SK-N-SH treated with all-trans-retinoic acid at 6 μM for 48 hours (cell line): ENCODE results near the gene TRAP1.
A peak's percentile ranks its signal among the peaks of the same experiment; 100 is the strongest.

Source experiments
- ATAC-seq: fragments of 200-7000 bp; cut with Tn5 transposase; 3 replicates; pipeline ENCODE4 v1.9.1; 2020; ENCODE audit warnings: mild to moderate bottlenecking, moderate library complexity
- ARNTL ChIP-seq: fragments of 450-650 bp; formaldehyde crosslinking; IDR thresholded peaks from 2 replicates; pipeline ENCODE4 v1.5.0; 2020; ENCODE audit warnings: low read depth, mild to moderate bottlenecking, moderate library complexity, borderline replicate concordance
- BACH2 ChIP-seq: fragments of 250-450 bp; sonication (Bioruptor Pico); IDR thresholded peaks from 2 replicates; pipeline ENCODE4 v1.9.0; 2021; ENCODE audit warnings: mild to moderate bottlenecking, borderline replicate concordance
- CSDC2 ChIP-seq: fragments of 250-450 bp; sonication (Bioruptor Pico); IDR thresholded peaks from 2 replicates; pipeline ENCODE4 v1.5.0; 2020; ENCODE audit warnings: mild to moderate bottlenecking, moderate library complexity
- GLIS3 ChIP-seq: fragments of 250-450 bp; sonication (Bioruptor Pico); IDR thresholded peaks from 2 replicates; pipeline ENCODE4 v1.5.0; 2020; ENCODE audit warnings: mild to moderate bottlenecking, moderate library complexity
- ISL1 ChIP-seq: fragments of 250-450 bp; sonication (Bioruptor Pico); IDR thresholded peaks from 2 replicates; pipeline ENCODE4 v2.1.2; 2022; ENCODE audit warnings: mild to moderate bottlenecking, moderate library complexity
- OSR1 ChIP-seq: fragments of 250-450 bp; sonication (Bioruptor Pico); IDR thresholded peaks from 2 replicates; pipeline ENCODE4 v1.8.0; 2022; ENCODE audit warnings: moderate library complexity, mild to moderate bottlenecking, inconsistent platforms
- RARB ChIP-seq: fragments of 250-450 bp; sonication (Bioruptor Pico); IDR thresholded peaks from 2 replicates; pipeline ENCODE4 v1.8.0; 2021; ENCODE audit warnings: mild to moderate bottlenecking, moderate library complexity
- SNAI2 ChIP-seq: fragments of 250-450 bp; sonication (Bioruptor Pico); IDR thresholded peaks from 2 replicates; pipeline ENCODE4 v1.5.0; 2020; ENCODE audit warnings: mild to moderate bottlenecking, moderate library complexity
- TCF4 ChIP-seq: fragments of 250-450 bp; sonication (Bioruptor Pico); IDR thresholded peaks from 2 replicates; pipeline ENCODE4 v1.8.0; 2021; ENCODE audit warnings: mild to moderate bottlenecking, moderate library complexity, borderline replicate concordance
- ZC3H10 ChIP-seq: fragments of 250-450 bp; sonication (Bioruptor Pico); IDR thresholded peaks from 2 replicates; pipeline ENCODE4 v1.5.1; 2021; ENCODE audit warnings: mild to moderate bottlenecking, moderate library complexity
- ZFP3 ChIP-seq: fragments of 250-450 bp; sonication (Bioruptor Pico); IDR thresholded peaks from 2 replicates; pipeline ENCODE4 v1.5.0; 2020; ENCODE audit warnings: mild to moderate bottlenecking, moderate library complexity
- ZFP30 ChIP-seq: fragments of 450-650 bp; formaldehyde crosslinking; IDR thresholded peaks from 2 replicates; pipeline ENCODE4 v1.5.0; 2022; ENCODE audit warnings: mild to moderate bottlenecking, moderate library complexity
- ZNF565 ChIP-seq: fragments of 450-650 bp; formaldehyde crosslinking; conservative IDR thresholded peaks from 2 replicates; pipeline ENCODE4 v1.5.0; 2020; ENCODE audit warnings: low read depth, mild to moderate bottlenecking, moderate library complexity
- ZNF8 ChIP-seq: fragments of 450-650 bp; formaldehyde crosslinking; IDR thresholded peaks from 2 replicates; pipeline ENCODE4 v1.5.0; 2020; ENCODE audit warnings: mild to moderate bottlenecking, moderate library complexity
- TF ChIP-seq, protein P1 (sequence below): fragments of 250-450 bp; sonication (Bioruptor Pico); IDR thresholded peaks from 2 replicates; pipeline ENCODE4 v1.8.0; 2021; ENCODE audit warnings: low read depth, mild to moderate bottlenecking, moderate library complexity, borderline replicate concordance
- TF ChIP-seq, protein P2 (sequence below): fragments of 250-450 bp; sonication (Bioruptor Pico); IDR thresholded peaks from 2 replicates; pipeline ENCODE4 v1.5.0; 2020; ENCODE audit warnings: mild to moderate bottlenecking, moderate library complexity
- TF ChIP-seq, protein P3 (sequence below): fragments of 250-450 bp; sonication (Bioruptor Pico); IDR thresholded peaks from 2 replicates; pipeline ENCODE4 v1.5.1; 2021; ENCODE audit warnings: mild to moderate bottlenecking, moderate library complexity

Gene TRAP1

DNA sequence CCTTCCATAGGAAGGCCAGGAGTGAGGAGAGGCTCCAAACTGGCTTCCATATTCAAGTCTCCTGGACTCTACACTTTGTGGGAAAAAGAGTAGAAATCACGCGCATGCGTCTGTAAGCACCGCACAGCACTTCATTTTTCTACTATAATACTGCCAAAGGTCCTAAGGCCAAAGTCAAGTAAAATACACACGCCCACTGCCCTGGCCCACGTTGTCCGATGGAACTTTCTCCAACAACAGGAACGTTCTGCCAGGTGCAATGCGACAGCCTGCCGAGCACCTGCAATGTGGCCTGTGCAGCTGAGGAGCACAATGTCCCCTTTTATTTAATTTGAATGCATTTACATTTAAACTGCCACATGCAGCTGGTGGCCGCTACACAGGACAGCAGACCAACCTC lies 39.3 kb downstream of the TRAP1 start:
- ATAC-seq = no peak
- TF ChIP-seq TCF4 (CRISPR knock-in tag) = no peak

DNA sequence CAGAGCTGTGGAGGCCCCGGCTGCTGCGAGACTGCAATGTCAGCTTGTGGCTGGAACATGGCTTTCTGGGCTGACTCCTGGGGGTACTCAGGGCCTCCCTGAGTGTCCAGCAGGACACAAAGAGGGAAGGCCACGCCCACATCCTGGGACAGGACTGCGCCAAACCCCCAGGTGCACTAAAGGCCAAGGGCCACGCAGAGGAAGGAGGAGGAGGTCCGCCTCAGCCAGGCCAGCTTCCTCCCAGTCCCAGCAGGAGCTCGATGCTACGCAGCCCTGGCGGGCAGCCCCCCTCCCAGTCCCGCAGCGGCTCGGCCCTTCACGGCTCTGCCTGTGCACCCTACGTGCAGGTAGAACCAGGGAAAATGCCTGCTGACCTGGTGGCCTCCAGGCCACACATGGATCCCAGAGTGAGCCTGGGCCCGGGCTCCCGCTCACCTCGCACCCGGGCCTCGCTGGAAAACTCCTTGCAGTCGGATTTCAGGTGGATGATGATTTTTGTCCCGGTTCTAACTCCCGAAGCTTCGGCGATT lies 41.7 kb downstream of the TRAP1 start:
- TF ChIP-seq TCF4 (CRISPR knock-in tag) = no peak
- TF ChIP-seq GLIS3 (CRISPR knock-in tag) = no peak
- no peak for TF ChIP-seq ARNTL
- no peak for TF ChIP-seq ZFP30 (CRISPR knock-in tag)
- TF ChIP-seq ISL1 (CRISPR knock-in tag) = no peak
- TF ChIP-seq ZFP3 = no peak
- TF ChIP-seq, protein P1, sequence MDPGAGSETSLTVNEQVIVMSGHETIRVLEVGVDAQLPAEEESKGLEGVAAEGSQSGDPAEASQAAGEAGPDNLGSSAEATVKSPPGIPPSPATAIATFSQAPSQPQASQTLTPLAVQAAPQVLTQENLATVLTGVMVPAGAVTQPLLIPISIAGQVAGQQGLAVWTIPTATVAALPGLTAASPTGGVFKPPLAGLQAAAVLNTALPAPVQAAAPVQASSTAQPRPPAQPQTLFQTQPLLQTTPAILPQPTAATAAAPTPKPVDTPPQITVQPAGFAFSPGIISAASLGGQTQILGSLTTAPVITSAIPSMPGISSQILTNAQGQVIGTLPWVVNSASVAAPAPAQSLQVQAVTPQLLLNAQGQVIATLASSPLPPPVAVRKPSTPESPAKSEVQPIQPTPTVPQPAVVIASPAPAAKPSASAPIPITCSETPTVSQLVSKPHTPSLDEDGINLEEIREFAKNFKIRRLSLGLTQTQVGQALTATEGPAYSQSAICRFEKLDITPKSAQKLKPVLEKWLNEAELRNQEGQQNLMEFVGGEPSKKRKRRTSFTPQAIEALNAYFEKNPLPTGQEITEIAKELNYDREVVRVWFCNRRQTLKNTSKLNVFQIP (CRISPR knock-in tag) = no peak
- no peak for TF ChIP-seq SNAI2 (CRISPR knock-in tag)
- TF ChIP-seq ZC3H10 (CRISPR knock-in tag) = no peak
- TF ChIP-seq, protein P2, sequence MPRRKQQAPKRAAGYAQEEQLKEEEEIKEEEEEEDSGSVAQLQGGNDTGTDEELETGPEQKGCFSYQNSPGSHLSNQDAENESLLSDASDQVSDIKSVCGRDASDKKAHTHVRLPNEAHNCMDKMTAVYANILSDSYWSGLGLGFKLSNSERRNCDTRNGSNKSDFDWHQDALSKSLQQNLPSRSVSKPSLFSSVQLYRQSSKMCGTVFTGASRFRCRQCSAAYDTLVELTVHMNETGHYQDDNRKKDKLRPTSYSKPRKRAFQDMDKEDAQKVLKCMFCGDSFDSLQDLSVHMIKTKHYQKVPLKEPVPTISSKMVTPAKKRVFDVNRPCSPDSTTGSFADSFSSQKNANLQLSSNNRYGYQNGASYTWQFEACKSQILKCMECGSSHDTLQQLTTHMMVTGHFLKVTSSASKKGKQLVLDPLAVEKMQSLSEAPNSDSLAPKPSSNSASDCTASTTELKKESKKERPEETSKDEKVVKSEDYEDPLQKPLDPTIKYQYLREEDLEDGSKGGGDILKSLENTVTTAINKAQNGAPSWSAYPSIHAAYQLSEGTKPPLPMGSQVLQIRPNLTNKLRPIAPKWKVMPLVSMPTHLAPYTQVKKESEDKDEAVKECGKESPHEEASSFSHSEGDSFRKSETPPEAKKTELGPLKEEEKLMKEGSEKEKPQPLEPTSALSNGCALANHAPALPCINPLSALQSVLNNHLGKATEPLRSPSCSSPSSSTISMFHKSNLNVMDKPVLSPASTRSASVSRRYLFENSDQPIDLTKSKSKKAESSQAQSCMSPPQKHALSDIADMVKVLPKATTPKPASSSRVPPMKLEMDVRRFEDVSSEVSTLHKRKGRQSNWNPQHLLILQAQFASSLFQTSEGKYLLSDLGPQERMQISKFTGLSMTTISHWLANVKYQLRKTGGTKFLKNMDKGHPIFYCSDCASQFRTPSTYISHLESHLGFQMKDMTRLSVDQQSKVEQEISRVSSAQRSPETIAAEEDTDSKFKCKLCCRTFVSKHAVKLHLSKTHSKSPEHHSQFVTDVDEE (CRISPR knock-in tag) = no peak
- TF ChIP-seq, protein P3, sequence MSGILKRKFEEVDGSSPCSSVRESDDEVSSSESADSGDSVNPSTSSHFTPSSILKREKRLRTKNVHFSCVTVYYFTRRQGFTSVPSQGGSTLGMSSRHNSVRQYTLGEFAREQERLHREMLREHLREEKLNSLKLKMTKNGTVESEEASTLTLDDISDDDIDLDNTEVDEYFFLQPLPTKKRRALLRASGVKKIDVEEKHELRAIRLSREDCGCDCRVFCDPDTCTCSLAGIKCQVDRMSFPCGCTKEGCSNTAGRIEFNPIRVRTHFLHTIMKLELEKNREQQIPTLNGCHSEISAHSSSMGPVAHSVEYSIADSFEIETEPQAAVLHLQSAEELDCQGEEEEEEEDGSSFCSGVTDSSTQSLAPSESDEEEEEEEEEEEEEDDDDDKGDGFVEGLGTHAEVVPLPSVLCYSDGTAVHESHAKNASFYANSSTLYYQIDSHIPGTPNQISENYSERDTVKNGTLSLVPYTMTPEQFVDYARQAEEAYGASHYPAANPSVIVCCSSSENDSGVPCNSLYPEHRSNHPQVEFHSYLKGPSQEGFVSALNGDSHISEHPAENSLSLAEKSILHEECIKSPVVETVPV (CRISPR knock-in tag) = no peak
- TF ChIP-seq OSR1 = no peak
- TF ChIP-seq, all 23 proteins: peak for 0
- no peak for ATAC-seq

DNA sequence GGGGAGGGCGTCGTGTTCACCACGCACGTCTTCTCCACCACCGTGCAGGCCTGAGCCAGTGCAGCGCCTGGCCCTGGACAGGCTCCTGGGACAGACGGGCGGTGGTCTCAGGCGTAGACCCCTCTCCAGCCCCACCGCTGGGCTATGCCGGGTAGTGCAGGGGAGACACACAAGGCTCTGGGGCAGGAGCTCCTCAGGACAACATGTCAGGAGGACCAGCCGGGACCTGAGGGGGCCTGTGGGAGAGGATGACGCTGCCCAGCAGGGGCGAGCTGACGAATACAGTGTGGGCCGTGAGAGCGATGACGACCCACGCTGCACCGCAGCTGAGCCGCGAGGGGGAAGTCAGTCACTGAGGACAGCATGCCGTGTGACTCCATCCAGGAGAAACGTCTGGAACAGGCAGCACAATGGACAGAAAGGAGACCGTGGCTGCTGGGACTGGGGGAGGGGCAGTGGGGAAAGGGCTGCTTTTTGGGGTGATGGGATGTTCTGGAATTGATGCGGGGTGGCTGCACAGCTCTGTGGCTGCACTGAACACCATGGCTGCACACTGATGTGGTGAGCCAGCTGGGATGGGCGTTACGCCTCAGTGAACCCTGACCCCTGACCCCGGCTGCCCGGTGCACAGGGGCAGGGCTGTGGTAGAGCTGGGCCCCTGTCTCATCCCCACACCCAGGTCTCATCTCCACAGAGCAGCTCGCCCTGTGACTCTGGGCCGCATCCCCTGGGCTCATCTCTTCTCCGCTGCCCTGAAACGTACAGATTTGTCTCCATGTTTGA lies 42.6 kb downstream of the TRAP1 start:
- ATAC-seq = peak; percentile 15; the same call in 2 of the 3 replicates
- TF ChIP-seq, protein P1 (CRISPR knock-in tag) = no peak
- TF ChIP-seq ZNF8 = no peak
- TF ChIP-seq ZFP3 = no peak
- TF ChIP-seq SNAI2 (CRISPR knock-in tag) = no peak
- TF ChIP-seq ZNF565 (CRISPR knock-in tag) = no peak
- no peak for TF ChIP-seq BACH2 (CRISPR knock-in tag)
- no peak for TF ChIP-seq ARNTL
- TF ChIP-seq RARB (CRISPR knock-in tag) = no peak
- TF ChIP-seq, protein P2 (CRISPR knock-in tag) = no peak
- TF ChIP-seq, protein P3 (CRISPR knock-in tag) = no peak
- TF ChIP-seq CSDC2 (CRISPR knock-in tag) = no peak
